A673 (cell line): ENCODE results near the gene HPRT1. TPM values are rescaled to one million over a fixed set of nuclear protein-coding genes. Genes with fewer than 3 reads are reported as not detected.

Source experiments
- Bru-seq: library from RNA; stranded (reverse); fragments of 400-500 nt; gene quantifications from one replicate; lab custom pipeline; 2021; lab: Mats Ljungman, UMichigan
- BruChase-seq, 2 experiments: library from RNA; stranded (reverse); fragments of 400-500 nt; gene quantifications; one replicate each; lab custom pipeline; 2021; lab: Mats Ljungman, UMichigan
- BruUV-seq: library from RNA; stranded (reverse); fragments of 400-500 nt; replicated peaks from 2 replicates; lab custom pipeline; 2021; lab: Mats Ljungman, UMichigan
- CTCF ChIA-PET: fragments of 300-600 bp; sonication (Branson Sonifier 250); formaldehyde crosslinking; loops from one replicate; lab custom pipeline; 2022; ENCODE audit warnings: antibody characterized with exemption; lab: Charles Lee
- POLR2A ChIA-PET: fragments of 300-600 bp; sonication (Branson Sonifier 250); formaldehyde crosslinking; loops from one replicate; lab custom pipeline; 2022; ENCODE audit warnings: antibody characterized with exemption; ENCODE audit not compliant: low non-redundant PET; lab: Charles Lee
- DNase-seq: peaks from one replicate; pipeline ENCODE4 v3.0.0-alpha.2; 2015; ENCODE audit warnings: low spot score
- H3K27ac ChIP-seq: fragments of 200-600 bp; sonication (generic); 2 replicates; pipeline ENCODE4 v1.5.1; 2016; ENCODE audit warnings: mixed run types, low read depth, mild to moderate bottlenecking, mixed read lengths, antibody characterized with exemption, low read length; ENCODE audit not compliant: poor library complexity, severe bottlenecking
- H3K27me3 ChIP-seq: fragments of 200-600 bp; sonication (generic); replicated peaks from 2 replicates; pipeline ENCODE4 v1.6.1; 2017; ENCODE audit warnings: mixed run types, low read depth, mild to moderate bottlenecking, mixed read lengths, antibody characterized with exemption, low read length; ENCODE audit not compliant: insufficient read depth, poor library complexity
- H3K36me3 ChIP-seq: fragments of 200-600 bp; sonication (generic); 2 replicates; pipeline ENCODE4 v1.6.1; 2016; ENCODE audit warnings: mixed run types, mild to moderate bottlenecking, mixed read lengths, antibody characterized with exemption, low read length; ENCODE audit not compliant: insufficient read depth, poor library complexity, severe bottlenecking
- H3K4me1 ChIP-seq: fragments of 200-600 bp; sonication (generic); 2 replicates; pipeline ENCODE4 v1.6.1; 2017; ENCODE audit warnings: mixed run types, mild to moderate bottlenecking, mixed read lengths, antibody characterized with exemption, low read length; ENCODE audit not compliant: insufficient read depth, poor library complexity, severe bottlenecking
- H3K4me3 ChIP-seq: fragments of 200-600 bp; sonication (generic); 2 replicates; pipeline ENCODE4 v1.5.1; 2016; ENCODE audit warnings: low read depth, mixed run types, mild to moderate bottlenecking, mixed read lengths, low read length; ENCODE audit not compliant: poor library complexity, severe bottlenecking
- H3K9me3 ChIP-seq: fragments of 200-600 bp; sonication (generic); 2 replicates; pipeline ENCODE4 v1.6.1; 2016; ENCODE audit warnings: mixed run types, low read depth, mild to moderate bottlenecking, mixed read lengths, antibody characterized with exemption, low read length; ENCODE audit not compliant: poor library complexity, severe bottlenecking
- EZH2 ChIP-seq: fragments of 200-600 bp; sonication (generic); IDR thresholded peaks from 2 replicates; pipeline ENCODE4 v1.6.1; 2017; ENCODE audit warnings: borderline replicate concordance, low read depth, mild to moderate bottlenecking, mixed read lengths, antibody characterized with exemption, low read length; ENCODE audit not compliant: poor library complexity, severe bottlenecking
- intact Hi-C: fragments of 100-400 bp; cut with micrococcal nuclease; formaldehyde crosslinking; loops from one replicate; pipeline ENCODE4 v1.10.0; 2022; ENCODE audit not compliant: unreplicated experiment
- long read RNA-seq: library from polyadenylated mRNA; stranded (forward); transcript quantifications from one replicate; pipeline ENCODE4 v2.0.0, GENCODE V29; 2022
- total RNA-seq: library from RNA; stranded (reverse); gene quantifications from 2 replicates; pipeline ENCODE4 v1.2.3, GENCODE V29; 2021
- TF ChIP-seq, protein P1 (sequence below): fragments of 300-800, 200-600 bp; sonication (generic); conservative IDR thresholded peaks from 2 replicates; pipeline ENCODE4 v1.5.1; 2017; ENCODE audit warnings: low read depth, mild to moderate bottlenecking, antibody characterized with exemption, low read length, moderate library complexity, mixed read lengths

HPRT1 gene, protein sequence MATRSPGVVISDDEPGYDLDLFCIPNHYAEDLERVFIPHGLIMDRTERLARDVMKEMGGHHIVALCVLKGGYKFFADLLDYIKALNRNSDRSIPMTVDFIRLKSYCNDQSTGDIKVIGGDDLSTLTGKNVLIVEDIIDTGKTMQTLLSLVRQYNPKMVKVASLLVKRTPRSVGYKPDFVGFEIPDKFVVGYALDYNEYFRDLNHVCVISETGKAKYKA
- total RNA-seq (66.9 and 67.1 TPM in 2 replicates), Bru-seq, nascent RNA (percentile 84 among the genes with signal in this experiment), BruChase-seq, experiment 1, labeled RNA remaining after a 2-hour chase (percentile 82 among the genes with signal in this experiment), BruChase-seq, experiment 2, labeled RNA remaining after a 6-hour chase (percentile 79 among the genes with signal in this experiment)
- long read RNA-seq, transcript HPRT1-201 (9 exons, 1,407 nt): major isoform, 7 of 8 reads
- long read RNA-seq, partial matches to known transcripts: 0 of 8 reads
- long read RNA-seq, other reads (novel, unspliced or antisense): 1 of 8 reads

DNA sequence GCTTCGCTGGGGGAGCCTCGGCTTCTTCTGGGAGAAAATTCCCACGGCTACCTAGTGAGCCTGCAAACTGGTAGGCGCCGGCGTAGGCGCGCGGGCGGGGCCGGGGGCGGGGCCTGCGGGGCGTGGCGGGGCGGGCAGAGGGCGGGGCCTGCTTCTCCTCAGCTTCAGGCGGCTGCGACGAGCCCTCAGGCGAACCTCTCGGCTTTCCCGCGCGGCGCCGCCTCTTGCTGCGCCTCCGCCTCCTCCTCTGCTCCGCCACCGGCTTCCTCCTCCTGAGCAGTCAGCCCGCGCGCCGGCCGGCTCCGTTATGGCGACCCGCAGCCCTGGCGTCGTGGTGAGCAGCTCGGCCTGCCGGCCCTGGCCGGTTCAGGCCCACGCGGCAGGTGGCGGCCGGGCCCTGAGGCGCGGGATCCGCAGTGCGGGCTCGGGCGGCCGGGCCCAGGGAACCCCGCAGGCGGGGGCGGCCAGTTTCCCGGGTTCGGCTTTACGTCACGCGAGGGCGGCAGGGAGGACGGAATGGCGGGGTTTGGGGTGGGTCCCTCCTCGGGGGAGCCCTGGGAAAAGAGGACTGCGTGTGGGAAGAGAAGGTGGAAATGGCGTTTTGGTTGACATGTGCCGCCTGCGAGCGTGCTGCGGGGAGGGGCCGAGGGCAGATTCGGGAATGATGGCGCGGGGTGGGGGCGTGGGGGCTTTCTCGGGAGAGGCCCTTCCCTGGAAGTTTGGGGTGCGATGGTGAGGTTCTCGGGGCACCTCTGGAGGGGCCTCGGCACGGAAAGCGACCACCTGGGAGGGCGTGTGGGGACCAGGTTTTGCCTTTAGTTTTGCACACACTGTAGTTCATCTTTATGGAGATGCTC lies at the start of gene HPRT1:
Gene HPRT1, plus strand, starts transcription at position 161 of the 857 bp plus-strand sequence. Its CDS starts 147 bp downstream, at position 308.
- peak; percentile 83 for DNase-seq
- H3K27me3 ChIP-seq: no peaks in the 10 kb centered on the region
- CTCF ChIA-PET: no interaction called here
- H3K4me3 ChIP-seq: peak within 1 kb of the TSS; percentile 83
- H3K4me1 ChIP-seq: peaks cover 4% of the 10 kb centered on the region
- no TSS peak for BruUV-seq
- no peaks in the 10 kb centered on the region for H3K9me3 ChIP-seq
- peak within 1 kb of the TSS; percentile 90 for H3K27ac ChIP-seq
- TF ChIP-seq EZH2: no peak
- TF ChIP-seq, protein P1, sequence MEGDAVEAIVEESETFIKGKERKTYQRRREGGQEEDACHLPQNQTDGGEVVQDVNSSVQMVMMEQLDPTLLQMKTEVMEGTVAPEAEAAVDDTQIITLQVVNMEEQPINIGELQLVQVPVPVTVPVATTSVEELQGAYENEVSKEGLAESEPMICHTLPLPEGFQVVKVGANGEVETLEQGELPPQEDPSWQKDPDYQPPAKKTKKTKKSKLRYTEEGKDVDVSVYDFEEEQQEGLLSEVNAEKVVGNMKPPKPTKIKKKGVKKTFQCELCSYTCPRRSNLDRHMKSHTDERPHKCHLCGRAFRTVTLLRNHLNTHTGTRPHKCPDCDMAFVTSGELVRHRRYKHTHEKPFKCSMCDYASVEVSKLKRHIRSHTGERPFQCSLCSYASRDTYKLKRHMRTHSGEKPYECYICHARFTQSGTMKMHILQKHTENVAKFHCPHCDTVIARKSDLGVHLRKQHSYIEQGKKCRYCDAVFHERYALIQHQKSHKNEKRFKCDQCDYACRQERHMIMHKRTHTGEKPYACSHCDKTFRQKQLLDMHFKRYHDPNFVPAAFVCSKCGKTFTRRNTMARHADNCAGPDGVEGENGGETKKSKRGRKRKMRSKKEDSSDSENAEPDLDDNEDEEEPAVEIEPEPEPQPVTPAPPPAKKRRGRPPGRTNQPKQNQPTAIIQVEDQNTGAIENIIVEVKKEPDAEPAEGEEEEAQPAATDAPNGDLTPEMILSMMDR: no peak
- POLR2A ChIA-PET: interaction anchor here (0.6 kb wide), 1 partner anchor 118 kb away, joined by 3 read pairs; no protein-coding TSS in a partner anchor
- H3K36me3 ChIP-seq: no peaks in the 10 kb centered on the region
- intact Hi-C loops: no loop called here

- ChIA-PET CTCF (no interaction called here), POLR2A (no interaction called here)
- TF ChIP-seq, protein P1: no peak
- no peak for TF ChIP-seq EZH2
- peaks cover 25% of the 10 kb centered on the region for H3K36me3 ChIP-seq
- H3K27ac ChIP-seq: no peak overlapping the region
- H3K27me3 ChIP-seq: no peaks in the 10 kb centered on the region
- no peak overlapping the region for H3K4me3 ChIP-seq
- no peaks in the 10 kb centered on the region for H3K9me3 ChIP-seq
- intact Hi-C loops: no loop called here
- no TSS peak for BruUV-seq
- no peaks in the 10 kb centered on the region for H3K4me1 ChIP-seq
- no peak for DNase-seq
Measured at GRCh38 chrX:134416087-134416486, 43.9 kb upstream of the HPRT1 start.

GRCh38 chrX:134418317-134419113 lies 41.5 kb upstream of the HPRT1 start:
- BruUV-seq: no TSS peak
- Histone ChIP-seq H3K27me3 (no peaks in the 10 kb centered on the region), H3K36me3 (peaks cover 25% of the 10 kb centered on the region), H3K9me3 (no peaks in the 10 kb centered on the region), H3K4me3 (no peak overlapping the region), H3K27ac (no peak overlapping the region), H3K4me1 (no peaks in the 10 kb centered on the region)
- intact Hi-C loops: no loop called here
- TF ChIP-seq, protein P1: no peak
- TF ChIP-seq EZH2: no peak
- CTCF ChIA-PET: no interaction called here
- no peak for DNase-seq
- POLR2A ChIA-PET: no interaction called here
